GM19025 (cell line): Measurements from ENCODE around the gene ASB10.

Experiments
- ATAC-seq: cut with Tn5 transposase; IDR thresholded peaks from one replicate; pipeline ENCODE4 v1.9.1; 2021; ENCODE audit warnings: mild to moderate bottlenecking, low read depth, moderate library complexity; ENCODE audit not compliant: unreplicated experiment

ASB10 gene

GRCh38 chr7:151211155-151211772, 24.2 kb upstream of the ASB10 start:
- no peak for ATAC-seq

GRCh38 chr7:151210087-151210854, 23.2 kb upstream of the ASB10 start, which contains the start of gene H2BK1:
H2BK1 (minus strand) TSS chr7:151210488; CDS start chr7:151210318, 170 bp downstream.
- no peak for ATAC-seq

GRCh38 chr7:151209588-151209987, 22.5 kb upstream of the ASB10 start:
- no peak for ATAC-seq

- ATAC-seq: no peak
Measured at GRCh38 chr7:151208253-151208862, 21.3 kb upstream of the ASB10 start.

GRCh38 chr7:151207804-151208203, 20.8 kb upstream of the ASB10 start:
- ATAC-seq: no peak

- ATAC-seq: no peak
Measured at GRCh38 chr7:151207315-151207714, 20.3 kb upstream of the ASB10 start.

GRCh38 chr7:151206914-151207313, 19.9 kb upstream of the ASB10 start:
- no peak for ATAC-seq

GRCh38 chr7:151205730-151206129, 18.7 kb upstream of the ASB10 start:
- ATAC-seq: no peak

GRCh38 chr7:151204383-151205032, 17.5 kb upstream of the ASB10 start:
- ATAC-seq: no peak

GRCh38 chr7:151202836-151203235, 15.8 kb upstream of the ASB10 start:
- ATAC-seq: no peak

- no peak for ATAC-seq
Measured at GRCh38 chr7:151201751-151202150, 14.7 kb upstream of the ASB10 start.

- ATAC-seq: no peak
Measured at GRCh38 chr7:151201344-151201743, 14.3 kb upstream of the ASB10 start.

GRCh38 chr7:151198945-151199848, 12.1 kb upstream of the ASB10 start:
- ATAC-seq: no peak

- no peak for ATAC-seq
Measured at GRCh38 chr7:151197932-151198331, 10.9 kb upstream of the ASB10 start.

GRCh38 chr7:151195616-151196450, 8.8 kb upstream of the ASB10 start:
- ATAC-seq: no peak

- no peak for ATAC-seq
Measured at GRCh38 chr7:151194188-151194587, 7.1 kb upstream of the ASB10 start.

- no peak for ATAC-seq
Measured at GRCh38 chr7:151193203-151193978, 6.3 kb upstream of the ASB10 start.

GRCh38 chr7:151192002-151192539, 5.0 kb upstream of the ASB10 start:
- ATAC-seq: no peak
